GM12875 (cell line): Measurements from ENCODE around the gene GALNT9.

Experiments
- H3K4me3 ChIP-seq: one replicate; pipeline ENCODE4 v1.5.1; 2011; ENCODE audit warnings: low read depth, low read length, control low read depth
- CTCF ChIP-seq: IDR thresholded peaks from 2 replicates; pipeline ENCODE4 v1.5.1; 2011; ENCODE audit warnings: low read depth, mild to moderate bottlenecking, control low read depth, inconsistent platforms, low read length, moderate library complexity, borderline replicate concordance; ENCODE audit not compliant: insufficient read depth

The GALNT9 gene

DNA sequence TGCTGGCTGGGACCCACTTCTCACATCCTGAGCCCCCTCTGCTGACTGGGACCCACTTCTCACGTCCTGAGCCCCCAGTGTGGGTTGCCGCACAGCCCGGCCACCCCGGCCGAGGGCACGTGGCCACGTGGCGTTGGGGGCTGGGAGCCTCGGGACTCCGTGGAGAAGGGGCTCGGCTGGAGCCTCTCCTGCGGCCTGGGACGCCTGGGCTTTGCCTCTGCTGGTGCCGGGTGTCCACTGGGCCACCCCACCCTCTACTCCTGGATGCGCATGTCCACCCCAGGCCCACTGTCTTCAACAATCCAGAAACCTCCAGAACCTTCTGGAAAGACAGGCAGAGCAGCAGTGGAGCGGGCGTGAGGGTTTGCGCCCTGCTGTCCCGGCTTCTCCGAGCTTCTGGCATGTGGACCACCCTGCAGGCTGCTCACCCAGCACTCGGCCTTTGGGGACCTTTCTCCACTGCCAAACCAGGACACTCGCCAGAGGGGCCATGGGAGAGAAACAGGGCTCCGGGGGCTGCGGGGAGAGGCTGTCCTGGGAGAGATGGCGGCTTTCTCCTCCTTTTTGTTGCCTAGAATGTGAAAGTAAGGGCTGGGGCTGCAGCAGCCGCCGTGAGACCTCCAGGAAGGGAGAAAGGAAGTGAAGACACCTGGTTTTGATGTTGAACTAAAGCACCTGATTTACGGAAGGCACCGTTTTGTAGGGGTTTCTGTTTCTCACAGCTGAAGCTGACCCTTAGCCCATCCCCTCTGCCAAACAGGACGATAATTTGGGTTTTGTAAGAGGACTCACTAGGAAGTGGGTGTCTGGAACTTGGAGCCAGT lies 155.2 kb downstream of the GALNT9 start:
- no peak for TF ChIP-seq CTCF

GRCh38 chr12:132173135-132174014 lies 156.0 kb downstream of the GALNT9 start:
- no peak for TF ChIP-seq CTCF
- H3K4me3 ChIP-seq: no peak overlapping the region

More for the DNA sequence above, 155.2 kb downstream of the GALNT9 start:
- no peak overlapping the region for H3K4me3 ChIP-seq

DNA sequence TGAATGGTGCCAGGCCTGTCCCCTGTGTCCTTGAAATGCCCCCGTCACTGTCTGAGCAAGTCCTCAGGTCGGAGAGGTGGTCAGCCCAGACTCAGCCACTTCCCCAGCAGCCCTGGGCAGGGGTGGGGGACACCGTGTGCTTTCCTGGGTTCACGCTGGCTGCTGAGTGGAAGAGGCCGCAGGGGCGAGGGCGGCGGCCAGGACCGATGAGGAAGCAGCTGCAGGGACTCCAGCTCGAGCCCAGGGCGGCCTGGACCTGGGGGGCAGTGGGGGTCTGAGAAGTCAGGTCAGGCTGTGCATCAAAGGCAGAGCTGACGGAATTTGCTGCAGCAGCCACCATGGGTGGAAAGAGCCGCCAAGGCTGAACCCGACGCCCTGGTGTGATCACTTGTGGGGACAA lies 156.8 kb downstream of the GALNT9 start:
- no peak for TF ChIP-seq CTCF
- H3K4me3 ChIP-seq: no peak overlapping the region

GRCh38 chr12:132171968-132172521 lies 157.3 kb downstream of the GALNT9 start:
- H3K4me3 ChIP-seq: no peak overlapping the region
- no peak for TF ChIP-seq CTCF

DNA sequence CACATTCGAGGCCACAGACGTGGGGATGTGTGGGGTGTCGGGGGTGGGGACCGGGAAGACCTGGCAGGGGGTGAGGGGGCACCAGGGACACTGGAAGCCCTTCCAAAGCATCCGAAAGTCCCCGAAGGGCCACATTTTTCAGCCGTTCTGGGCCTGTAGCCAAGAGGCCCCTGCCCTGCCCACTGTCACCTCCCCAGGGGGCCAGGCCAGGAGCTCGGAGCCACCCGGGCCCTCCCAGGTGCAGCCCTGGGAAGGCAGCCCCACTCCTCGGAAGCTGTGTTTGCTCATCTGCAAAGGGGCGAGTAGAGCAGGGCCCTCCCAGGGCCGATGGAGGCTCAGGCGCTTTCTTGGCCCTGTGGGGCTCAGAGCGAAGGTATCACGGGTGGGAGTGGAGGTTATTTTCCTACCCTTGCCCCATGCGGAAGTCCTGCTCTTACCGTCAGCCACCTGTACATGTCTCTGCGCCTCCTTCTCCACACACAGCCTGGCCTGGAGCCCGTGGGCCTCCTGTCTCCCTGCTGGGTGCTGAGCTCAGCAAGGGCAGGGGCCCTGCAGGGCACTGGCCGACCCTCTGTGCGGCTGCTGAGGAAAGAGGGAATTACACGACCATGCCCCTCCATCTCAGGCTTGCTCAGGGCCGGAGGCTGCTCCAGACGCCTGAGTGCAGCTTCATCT lies 158.0 kb downstream of the GALNT9 start:
- no peak for TF ChIP-seq CTCF
- no peak overlapping the region for H3K4me3 ChIP-seq

DNA sequence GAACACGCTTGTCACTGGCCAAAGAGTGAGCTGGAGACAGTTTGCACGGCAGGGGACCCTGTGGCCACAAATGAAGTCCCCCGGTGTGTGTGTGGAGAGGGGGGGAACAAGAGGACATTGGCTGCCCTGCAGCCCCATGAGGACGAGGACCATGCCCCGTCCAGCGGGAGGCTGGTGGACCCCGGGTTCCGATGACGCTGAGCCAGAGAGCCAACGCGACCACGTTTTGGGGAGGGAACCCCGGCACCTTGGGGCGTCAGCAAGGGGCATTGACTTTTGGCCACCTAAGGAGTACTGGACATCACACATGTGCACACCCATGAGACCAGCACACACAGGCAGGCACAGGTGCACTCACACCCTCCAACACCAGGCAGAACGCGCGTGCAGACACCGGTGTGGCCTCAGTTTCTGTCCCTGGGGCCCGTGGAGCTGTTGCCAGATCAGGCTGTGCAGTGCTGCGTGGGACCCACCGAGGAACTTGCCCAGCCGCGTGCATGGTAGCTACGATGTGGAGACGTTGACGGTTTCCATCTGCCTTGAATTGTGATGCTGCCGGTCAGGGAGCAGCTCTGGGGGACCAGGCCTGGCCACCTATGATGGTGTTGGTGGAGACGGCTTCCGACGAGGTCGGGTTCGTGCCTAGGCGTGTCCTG lies 158.6 kb downstream of the GALNT9 start:
- H3K4me3 ChIP-seq: no peak overlapping the region
- TF ChIP-seq CTCF: no peak
